Measurements from ENCODE around the gene TNFSF9.
"Not testable (repeated sequence)": the region's sequence is repeated elsewhere in the genome, so short reads cannot be mapped to it uniquely, and the experiment has no call there.

Gene TNFSF9

DNA sequence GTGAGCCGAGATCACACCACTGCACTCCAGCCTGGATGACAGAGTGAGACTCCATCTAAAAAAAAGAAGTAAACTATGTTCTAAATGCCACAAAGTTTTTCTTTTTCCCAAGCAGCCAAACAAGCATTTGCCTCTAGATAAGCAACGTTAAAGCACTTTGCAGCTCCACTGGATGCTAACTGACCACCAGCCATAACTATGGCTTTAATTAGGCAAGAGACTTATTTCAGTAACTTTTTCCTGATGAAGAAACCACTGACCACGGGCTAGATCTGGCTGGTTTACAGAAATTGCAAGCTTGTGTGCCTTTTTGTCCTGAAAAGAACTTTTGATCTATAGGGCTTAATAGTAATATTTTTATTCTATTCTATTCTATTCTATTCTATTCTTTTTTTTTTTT is 38.0 kb downstream of the TNFSF9 start:
- H3K9ac ChIP-seq (ENCODE audit: low read length), result no peak overlapping the region
- no peak overlapping the region for H3K27ac ChIP-seq (ENCODE audit: low read length)
- H3K4me3 ChIP-seq (ENCODE audit: low read length), result no peak overlapping the region
- H3K36me3 ChIP-seq (ENCODE audit: control insufficient read depth, low read depth, low read length), result no peaks in the 10 kb centered on the region
- H3K27me3 ChIP-seq (ENCODE audit: control insufficient read depth, insufficient read depth, low read length), result no peaks in the 10 kb centered on the region
- H3K9me3 ChIP-seq (ENCODE audit: control insufficient read depth, low read depth, low read length), result no peaks in the 10 kb centered on the region
- peaks cover 6% of the 10 kb centered on the region for H3K4me1 ChIP-seq (ENCODE audit: control insufficient read depth, low read depth, low read length)

DNA sequence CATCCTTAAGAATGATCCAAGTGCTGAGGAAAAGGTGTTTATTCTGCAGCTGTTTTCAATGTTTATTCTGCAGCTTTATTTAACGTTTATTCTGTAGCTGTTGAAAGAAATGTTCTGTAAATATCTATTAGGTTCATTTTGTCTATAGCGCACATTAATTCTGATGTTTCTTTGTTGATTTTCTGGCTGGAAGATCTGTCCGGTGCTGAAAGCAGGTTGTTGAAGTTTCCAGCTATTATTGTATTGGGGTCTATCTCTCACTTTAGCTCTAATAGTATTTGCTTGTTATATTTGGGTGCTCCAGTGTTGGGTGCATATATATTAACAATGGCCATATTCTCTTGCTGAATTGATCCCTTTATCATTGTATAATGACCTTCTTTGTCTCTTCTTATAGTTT is 39.9 kb downstream of the TNFSF9 start:
- Histone ChIP-seq H3K27me3 (ENCODE audit: control insufficient read depth, insufficient read depth, low read length) (no peaks in the 10 kb centered on the region), H3K36me3 (ENCODE audit: control insufficient read depth, low read depth, low read length) (no peaks in the 10 kb centered on the region), H3K9me3 (ENCODE audit: control insufficient read depth, low read depth, low read length) (no peaks in the 10 kb centered on the region), H3K9ac (ENCODE audit: low read length) (no peak overlapping the region), H3K27ac (ENCODE audit: low read length) (no peak overlapping the region), H3K4me3 (ENCODE audit: low read length) (no peak overlapping the region), H3K4me1 (ENCODE audit: control insufficient read depth, low read depth, low read length) (peaks cover 11% of the 10 kb centered on the region)

DNA sequence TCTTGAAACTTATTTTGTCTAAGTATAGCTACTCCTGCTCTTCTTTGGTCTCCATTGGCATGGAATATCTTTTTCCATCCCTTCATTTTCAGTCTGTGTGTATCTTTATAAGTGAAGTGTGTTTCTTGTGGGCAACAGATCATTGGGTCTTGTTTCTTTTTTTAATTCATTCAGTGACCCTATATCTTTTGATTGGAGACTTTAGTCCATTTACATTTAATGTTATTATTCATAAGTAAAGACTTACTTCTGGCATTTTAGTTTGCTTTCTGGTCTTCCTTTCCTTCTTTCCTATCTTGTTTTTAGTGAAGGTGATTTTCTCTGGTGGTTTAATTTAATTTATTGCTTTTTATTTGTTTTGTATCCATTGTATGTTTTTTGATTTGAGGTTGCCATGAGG is 40.3 kb downstream of the TNFSF9 start:
- Histone ChIP-seq H3K27ac (ENCODE audit: low read length) (no peak overlapping the region), H3K4me1 (ENCODE audit: control insufficient read depth, low read depth, low read length) (peaks cover 11% of the 10 kb centered on the region), H3K9me3 (ENCODE audit: control insufficient read depth, low read depth, low read length) (no peaks in the 10 kb centered on the region), H3K9ac (ENCODE audit: low read length) (no peak overlapping the region), H3K36me3 (ENCODE audit: control insufficient read depth, low read depth, low read length) (no peaks in the 10 kb centered on the region), H3K4me3 (ENCODE audit: low read length) (no peak overlapping the region), H3K27me3 (ENCODE audit: control insufficient read depth, insufficient read depth, low read length) (no peaks in the 10 kb centered on the region)

DNA sequence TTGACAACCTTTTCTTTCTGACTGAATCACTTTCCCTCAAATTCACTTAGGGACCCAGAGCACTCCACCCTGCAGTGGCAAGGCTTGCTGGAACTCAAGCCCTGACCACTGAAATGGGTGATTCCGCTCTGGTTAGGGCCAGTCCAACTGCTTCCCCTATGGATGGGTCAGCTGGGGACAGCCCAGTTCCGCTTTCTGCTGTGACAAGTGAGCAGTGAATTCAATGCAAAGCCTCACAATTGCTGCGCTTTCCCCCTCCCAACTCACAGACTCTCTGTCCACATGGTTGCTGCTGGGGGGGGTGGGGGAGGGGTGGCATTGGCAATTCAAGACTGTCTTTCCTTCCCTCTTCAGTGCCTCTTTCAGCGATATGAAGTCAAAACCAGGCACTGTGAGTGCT is 41.4 kb downstream of the TNFSF9 start:
- no peak overlapping the region for H3K27ac ChIP-seq (ENCODE audit: low read length)
- H3K4me3 ChIP-seq (ENCODE audit: low read length), result no peak overlapping the region
- H3K9ac ChIP-seq (ENCODE audit: low read length), result no peak overlapping the region
- no peaks in the 10 kb centered on the region for H3K9me3 ChIP-seq (ENCODE audit: control insufficient read depth, low read depth, low read length)
- no peaks in the 10 kb centered on the region for H3K36me3 ChIP-seq (ENCODE audit: control insufficient read depth, low read depth, low read length)
- H3K27me3 ChIP-seq (ENCODE audit: control insufficient read depth, insufficient read depth, low read length), result no peaks in the 10 kb centered on the region
- peaks cover 12% of the 10 kb centered on the region for H3K4me1 ChIP-seq (ENCODE audit: control insufficient read depth, low read depth, low read length)

DNA sequence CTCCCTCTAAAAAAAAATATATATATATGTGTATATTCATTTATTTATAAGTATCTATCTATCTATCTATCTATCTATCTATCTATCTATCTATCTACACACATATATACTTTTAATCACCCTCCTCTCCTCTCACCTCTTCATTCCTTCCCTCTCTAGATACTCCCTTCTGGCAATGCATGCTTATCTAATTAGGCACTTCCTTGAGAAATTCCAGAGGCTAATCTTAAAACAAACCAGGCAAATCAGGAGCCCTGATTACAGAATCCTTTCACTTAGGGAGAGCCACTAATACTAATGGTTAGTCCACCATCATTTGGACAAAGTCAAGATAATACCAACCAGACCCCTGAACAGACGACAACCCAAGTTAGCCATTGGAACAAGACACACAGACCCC is 42.5 kb downstream of the TNFSF9 start:
- Histone ChIP-seq H3K27me3 (ENCODE audit: control insufficient read depth, insufficient read depth, low read length) (no peaks in the 10 kb centered on the region), H3K9ac (ENCODE audit: low read length) (no peak overlapping the region), H3K36me3 (ENCODE audit: control insufficient read depth, low read depth, low read length) (no peaks in the 10 kb centered on the region), H3K4me1 (ENCODE audit: control insufficient read depth, low read depth, low read length) (peaks cover 15% of the 10 kb centered on the region), H3K9me3 (ENCODE audit: control insufficient read depth, low read depth, low read length) (peaks cover 4% of the 10 kb centered on the region), H3K27ac (ENCODE audit: low read length) (no peak overlapping the region), H3K4me3 (ENCODE audit: low read length) (no peak overlapping the region)

DNA sequence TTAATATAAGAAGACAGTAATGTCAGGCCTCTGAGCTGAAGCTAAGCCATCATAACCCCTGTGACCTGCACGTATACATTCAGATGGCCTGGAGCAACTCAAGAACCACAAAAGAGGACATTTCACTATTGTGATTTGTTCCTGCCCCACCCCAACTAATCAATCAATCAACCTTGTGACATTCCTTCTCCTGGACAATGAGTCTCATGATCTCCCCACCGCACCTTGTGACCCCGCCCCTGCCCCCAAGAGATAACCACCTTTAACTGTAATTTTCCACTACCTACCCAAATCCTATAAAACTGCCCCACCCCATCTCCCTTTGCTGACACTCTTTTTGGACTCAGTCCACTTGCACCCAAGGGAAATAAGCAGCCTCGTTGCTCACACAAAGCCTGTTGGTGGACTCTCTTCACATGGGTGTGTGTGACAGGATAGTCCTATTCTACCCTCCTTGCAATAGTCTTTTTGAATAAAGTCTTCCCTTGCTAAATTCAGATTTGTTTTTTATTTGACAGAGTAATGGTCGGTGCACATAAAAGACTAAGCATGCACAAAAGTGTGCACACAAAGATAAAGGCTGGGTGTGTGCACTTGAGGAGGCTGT is 46.1 kb downstream of the TNFSF9 start:
- no peak overlapping the region for H3K9ac ChIP-seq (ENCODE audit: low read length)
- H3K4me1 ChIP-seq (ENCODE audit: control insufficient read depth, low read depth, low read length), result peaks cover 15% of the 10 kb centered on the region
- no peak overlapping the region for H3K27ac ChIP-seq (ENCODE audit: low read length)
- H3K36me3 ChIP-seq (ENCODE audit: control insufficient read depth, low read depth, low read length), result no peaks in the 10 kb centered on the region
- no peak overlapping the region for H3K4me3 ChIP-seq (ENCODE audit: low read length)
- peaks cover 8% of the 10 kb centered on the region for H3K9me3 ChIP-seq (ENCODE audit: control insufficient read depth, low read depth, low read length)
- H3K27me3 ChIP-seq (ENCODE audit: control insufficient read depth, insufficient read depth, low read length), result no peaks in the 10 kb centered on the region

DNA sequence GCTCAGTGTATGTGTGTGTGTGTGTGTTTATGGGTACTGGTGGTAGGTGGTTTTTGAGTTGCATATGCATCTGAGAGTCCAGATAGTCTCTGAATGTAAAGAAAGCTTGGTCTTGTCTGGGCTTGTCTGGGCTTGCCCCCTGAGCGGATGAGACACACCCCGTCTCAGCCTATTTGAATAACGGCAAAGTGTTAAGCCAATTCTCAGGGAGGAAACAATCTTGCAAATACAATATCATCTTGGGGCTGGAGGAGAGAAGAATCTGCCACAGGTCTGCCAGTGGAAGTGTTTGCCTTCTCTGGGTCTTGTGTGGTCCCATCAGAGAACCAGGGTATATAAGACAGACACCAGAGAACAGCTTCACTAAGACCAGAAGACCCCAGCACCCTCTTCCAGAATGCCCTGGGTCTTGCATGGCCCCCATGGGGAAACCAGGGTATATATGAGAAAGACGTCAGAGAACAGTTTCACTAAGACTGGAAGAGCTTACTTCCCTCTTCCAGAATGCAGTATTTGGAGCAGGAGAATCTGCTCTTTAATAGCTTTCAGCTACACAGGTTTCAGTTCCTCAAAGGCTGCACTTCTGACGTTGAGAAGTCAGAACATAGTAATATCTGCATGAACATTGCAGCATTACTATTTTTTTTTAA is 46.8 kb downstream of the TNFSF9 start:
- Histone ChIP-seq H3K36me3 (ENCODE audit: control insufficient read depth, low read depth, low read length) (no peaks in the 10 kb centered on the region), H3K4me3 (ENCODE audit: low read length) (no peak overlapping the region)

DNA sequence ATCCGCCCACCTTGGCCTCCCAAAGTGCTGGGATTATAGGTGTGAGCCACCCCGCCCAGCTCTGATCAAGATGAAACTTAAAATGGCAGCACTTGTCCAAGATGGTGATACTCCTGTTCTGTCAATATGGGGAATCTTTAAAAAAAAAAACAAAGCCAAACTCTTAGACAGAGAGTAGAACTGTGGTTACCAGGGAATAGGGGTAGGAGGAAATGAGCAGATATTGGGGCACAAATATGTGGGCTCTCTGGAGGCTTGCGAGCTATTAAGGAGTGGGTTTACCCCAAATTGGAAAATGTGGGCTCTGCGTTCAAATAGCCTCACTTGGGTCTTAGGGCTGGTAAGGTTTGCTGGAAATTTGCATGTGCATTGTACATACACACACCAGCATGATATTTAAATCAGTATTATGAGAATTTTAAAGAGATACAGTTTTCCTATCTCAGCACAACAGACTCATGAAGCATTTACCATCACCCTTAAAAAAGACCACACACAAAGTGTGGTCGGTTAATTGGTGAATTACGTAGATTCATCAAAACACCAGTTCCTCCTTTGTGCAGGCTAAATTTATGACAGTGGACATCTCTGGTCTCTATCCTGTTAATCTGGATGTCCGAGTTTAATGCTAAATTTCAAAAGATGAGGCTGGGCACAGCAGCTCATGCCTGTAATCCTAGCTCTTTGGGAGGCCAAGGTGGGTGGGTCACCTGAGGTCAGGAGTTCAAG is 48.8 kb downstream of the TNFSF9 start:
- H3K36me3 ChIP-seq (ENCODE audit: control insufficient read depth, low read depth, low read length), result no peaks in the 10 kb centered on the region
- H3K27ac ChIP-seq (ENCODE audit: low read length), result no peak overlapping the region
- H3K9ac ChIP-seq (ENCODE audit: low read length), result no peak overlapping the region
- H3K4me3 ChIP-seq (ENCODE audit: low read length), result no peak overlapping the region
- H3K27me3 ChIP-seq (ENCODE audit: control insufficient read depth, insufficient read depth, low read length), result no peaks in the 10 kb centered on the region
- H3K4me1 ChIP-seq (ENCODE audit: control insufficient read depth, low read depth, low read length), result peaks cover 8% of the 10 kb centered on the region
- peaks cover 8% of the 10 kb centered on the region for H3K9me3 ChIP-seq (ENCODE audit: control insufficient read depth, low read depth, low read length)

More for the DNA sequence above, 46.8 kb downstream of the TNFSF9 start:
- H3K9me3 ChIP-seq (ENCODE audit: control insufficient read depth, low read depth, low read length), result peaks cover 8% of the 10 kb centered on the region
- no peak overlapping the region for H3K27ac ChIP-seq (ENCODE audit: low read length)
- no peaks in the 10 kb centered on the region for H3K27me3 ChIP-seq (ENCODE audit: control insufficient read depth, insufficient read depth, low read length)
- no peak overlapping the region for H3K9ac ChIP-seq (ENCODE audit: low read length)
- peaks cover 8% of the 10 kb centered on the region for H3K4me1 ChIP-seq (ENCODE audit: control insufficient read depth, low read depth, low read length)

DNA sequence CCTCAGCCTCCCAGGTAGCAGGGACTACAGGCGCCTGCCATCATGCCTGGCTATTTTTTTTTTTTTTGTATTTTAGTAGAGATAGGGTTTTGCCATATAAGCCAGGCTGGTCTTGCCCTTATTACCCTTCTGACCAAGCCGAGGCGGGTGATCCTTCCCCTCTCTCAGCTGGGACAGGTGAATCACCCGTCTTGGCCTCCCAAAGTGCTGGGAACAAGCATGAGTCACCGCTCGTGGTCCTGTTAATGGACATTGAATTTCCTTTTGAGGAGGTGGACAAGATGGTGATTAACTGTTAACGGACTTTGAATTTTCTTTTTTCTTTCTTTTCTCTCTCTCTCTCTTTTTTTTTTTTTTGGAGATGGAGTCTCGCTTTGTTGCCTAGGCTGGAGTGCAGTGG is 49.5 kb downstream of the TNFSF9 start:
- H3K4me1 ChIP-seq (ENCODE audit: control insufficient read depth, low read depth, low read length), result peaks cover 4% of the 10 kb centered on the region

DNA sequence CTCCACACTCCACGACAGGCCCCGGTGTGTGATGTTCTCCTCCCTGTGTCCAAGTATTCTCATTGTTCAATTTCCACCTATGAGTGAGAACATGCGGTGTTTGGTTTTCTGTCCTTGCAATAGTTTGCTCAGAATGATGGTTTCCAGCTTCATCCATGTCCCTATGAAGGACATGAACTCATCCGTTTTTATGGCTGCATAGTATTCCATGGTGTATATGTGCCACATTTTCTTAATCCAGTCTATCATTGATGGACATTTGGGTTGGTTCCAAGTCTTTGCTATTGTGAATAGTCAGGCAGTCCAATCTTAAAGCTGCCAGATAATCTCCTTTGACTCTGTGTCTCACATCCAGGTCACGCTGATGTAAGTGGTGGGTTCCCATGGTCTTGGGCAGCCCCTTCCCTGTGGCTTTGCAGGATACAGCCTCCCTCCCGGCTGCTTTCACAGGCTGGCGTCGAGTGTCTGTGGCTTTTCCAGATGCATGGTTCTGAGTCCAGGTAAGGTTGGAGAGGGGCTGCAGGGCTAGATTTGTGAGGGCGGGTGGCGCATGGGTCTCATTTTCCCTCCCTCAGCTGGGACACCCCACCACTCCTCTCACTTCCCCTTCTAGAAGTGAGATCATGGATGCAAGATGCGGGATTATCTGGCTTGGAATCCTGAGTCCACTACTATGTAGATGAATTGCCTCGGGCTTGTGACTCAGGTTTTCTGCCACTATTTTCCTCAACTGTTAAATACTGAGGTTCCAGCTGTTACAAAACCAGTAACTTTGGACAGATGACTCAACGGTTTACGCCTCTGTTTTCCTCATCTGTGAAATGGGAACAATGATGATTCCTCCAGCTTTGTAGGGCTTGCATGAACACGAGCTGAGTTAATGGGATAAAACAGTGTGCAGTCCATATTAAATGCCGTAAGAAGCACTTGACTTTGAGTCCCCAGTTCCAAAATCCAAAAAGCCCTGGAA is 52.0 kb downstream of the TNFSF9 start:
- H3K4me3 ChIP-seq (ENCODE audit: low read length); H3K9ac ChIP-seq (ENCODE audit: low read length); H3K27ac ChIP-seq (ENCODE audit: low read length); H3K4me1 ChIP-seq (ENCODE audit: control insufficient read depth, low read depth, low read length); H3K36me3 ChIP-seq (ENCODE audit: control insufficient read depth, low read depth, low read length); H3K9me3 ChIP-seq (ENCODE audit: control insufficient read depth, low read depth, low read length): not testable (repeated sequence)
- peaks cover 20% of the 10 kb centered on the region for H3K27me3 ChIP-seq (ENCODE audit: control insufficient read depth, insufficient read depth, low read length)

More for the DNA sequence above, 49.5 kb downstream of the TNFSF9 start:
- no peak overlapping the region for H3K4me3 ChIP-seq (ENCODE audit: low read length)
- peaks cover 8% of the 10 kb centered on the region for H3K9me3 ChIP-seq (ENCODE audit: control insufficient read depth, low read depth, low read length)
- no peak overlapping the region for H3K27ac ChIP-seq (ENCODE audit: low read length)
- H3K36me3 ChIP-seq (ENCODE audit: control insufficient read depth, low read depth, low read length), result no peaks in the 10 kb centered on the region
- no peak overlapping the region for H3K9ac ChIP-seq (ENCODE audit: low read length)
- no peaks in the 10 kb centered on the region for H3K27me3 ChIP-seq (ENCODE audit: control insufficient read depth, insufficient read depth, low read length)
